ENCODE results near the gene RNF168. TPM values are rescaled to one million over a fixed set of nuclear protein-coding genes. Genes with fewer than 3 reads are reported as not detected.

The RNF168 gene
- total and polyA plus RNA-seq, 3 experiments from 2014 or later = 12.9 to 31.1 (median 29.8) TPM

- no peaks in the 10 kb centered on the region for H3K36me3 Mint-ChIP-seq
- H3K27me3 Mint-ChIP-seq = peaks cover 4 to 24% of the 10 kb centered on the region in 2 donors
- no peak overlapping the region for H3K4me3 Mint-ChIP-seq
- no peaks in the 10 kb centered on the region for H3K27me3 ChIP-seq (ENCODE audit: insufficient read depth, low read length, poor library complexity, severe bottlenecking)
- H3K36me3 ChIP-seq (ENCODE audit: insufficient read depth, low read length) = no peaks in the 10 kb centered on the region
- H3K27ac ChIP-seq (ENCODE audit: low read depth, low read length) = no peak overlapping the region
- ChIA-PET POLR2A (no interaction called here), CTCF (interaction anchor here (1.9 kb wide), 1 partner anchor 13 kb away, joined by 9 read pairs; no protein-coding TSS in a partner anchor)
- H3K27ac Mint-ChIP-seq = no peak overlapping the region
- H3K9me3 Mint-ChIP-seq = no peaks in the 10 kb centered on the region
- H3K4me3 ChIP-seq (ENCODE audit: low read length) = no peak overlapping the region
- H3K9me3 ChIP-seq (ENCODE audit: low read length) = no peaks in the 10 kb centered on the region
- peaks cover 0 to 4% (median 0%) of the 10 kb centered on the region in 3 donors for H3K4me1 Mint-ChIP-seq
- DNase-seq = no peak
- no peaks in the 10 kb centered on the region for H3K4me1 ChIP-seq (ENCODE audit: insufficient read depth, low read length)
Measured at GRCh38 chr3:196541684-196542445, 38.3 kb upstream of the RNF168 start.

GRCh38 chr3:196537319-196537984 lies 33.9 kb upstream of the RNF168 start:
- no peaks in the 10 kb centered on the region for H3K36me3 Mint-ChIP-seq

DNA sequence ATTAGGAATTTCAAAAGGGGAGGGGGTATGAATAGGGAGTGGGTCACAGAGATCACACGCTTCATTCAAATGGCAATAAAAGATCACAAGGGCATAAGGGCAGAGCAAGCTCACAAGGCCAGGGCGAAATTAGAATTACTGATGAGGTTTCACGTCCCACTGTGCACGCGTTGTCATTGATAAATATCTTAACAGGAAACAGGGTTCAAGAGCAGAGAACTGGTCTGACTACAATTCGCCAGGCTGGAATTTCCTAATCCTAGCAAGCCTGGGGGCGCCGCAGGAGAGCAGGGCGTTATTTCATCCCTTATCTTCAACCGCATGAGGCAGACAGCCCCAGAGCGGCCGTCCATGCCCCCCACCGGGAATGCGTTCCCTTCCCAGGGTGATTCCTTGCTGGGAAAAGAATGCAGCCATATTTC lies 29.7 kb upstream of the RNF168 start:
- CTCF ChIA-PET = interaction anchor here (0.8 kb wide), 1 partner anchor 10 kb away, joined by 3 read pairs; no protein-coding TSS in a partner anchor
- Mint-ChIP-seq H3K27ac (no peak overlapping the region), H3K4me1 (peaks cover 1 to 6% (median 4%) of the 10 kb centered on the region in 3 donors), H3K27me3 (peaks cover 14 to 35% of the 10 kb centered on the region in 2 donors), H3K36me3 (no peaks in the 10 kb centered on the region), H3K4me3 (no peak overlapping the region), H3K9me3 (peaks cover 0 to 4% (median 1%) of the 10 kb centered on the region in 5 donors)
- no peak overlapping the region for H3K27ac ChIP-seq (ENCODE audit: low read depth, low read length)
- no peaks in the 10 kb centered on the region for H3K27me3 ChIP-seq (ENCODE audit: insufficient read depth, low read length, poor library complexity, severe bottlenecking)
- no peaks in the 10 kb centered on the region for H3K4me1 ChIP-seq (ENCODE audit: insufficient read depth, low read length)
- DNase-seq = no peak
- POLR2A ChIA-PET = no interaction called here
- H3K36me3 ChIP-seq (ENCODE audit: insufficient read depth, low read length) = no peaks in the 10 kb centered on the region
- H3K9me3 ChIP-seq (ENCODE audit: low read length) = no peaks in the 10 kb centered on the region
- no peak overlapping the region for H3K4me3 ChIP-seq (ENCODE audit: low read length)

More at GRCh38 chr3:196537319-196537984, 33.9 kb upstream of the RNF168 start:
- Mint-ChIP-seq H3K27me3 (peaks cover 6 to 25% of the 10 kb centered on the region in 2 donors), H3K4me3 (no peak overlapping the region), H3K27ac (no peak overlapping the region), H3K4me1 (peaks cover 0 to 4% (median 0%) of the 10 kb centered on the region in 3 donors), H3K9me3 (no peaks in the 10 kb centered on the region)
- Histone ChIP-seq H3K27me3 (ENCODE audit: insufficient read depth, low read length, poor library complexity, severe bottlenecking) (no peaks in the 10 kb centered on the region), H3K9me3 (ENCODE audit: low read length) (no peaks in the 10 kb centered on the region), H3K4me3 (ENCODE audit: low read length) (no peak overlapping the region), H3K4me1 (ENCODE audit: insufficient read depth, low read length) (no peaks in the 10 kb centered on the region), H3K27ac (ENCODE audit: low read depth, low read length) (no peak overlapping the region), H3K36me3 (ENCODE audit: insufficient read depth, low read length) (no peaks in the 10 kb centered on the region)
- ChIA-PET POLR2A (no interaction called here), CTCF (interaction anchor here (0.8 to 1.7 kb wide), 6 partner anchors 8 to 147 kb away, joined by 3 to 7 read pairs (median 4); no protein-coding TSS in a partner anchor)
- DNase-seq = peak; percentile 29 to 71 (median 54)

DNA sequence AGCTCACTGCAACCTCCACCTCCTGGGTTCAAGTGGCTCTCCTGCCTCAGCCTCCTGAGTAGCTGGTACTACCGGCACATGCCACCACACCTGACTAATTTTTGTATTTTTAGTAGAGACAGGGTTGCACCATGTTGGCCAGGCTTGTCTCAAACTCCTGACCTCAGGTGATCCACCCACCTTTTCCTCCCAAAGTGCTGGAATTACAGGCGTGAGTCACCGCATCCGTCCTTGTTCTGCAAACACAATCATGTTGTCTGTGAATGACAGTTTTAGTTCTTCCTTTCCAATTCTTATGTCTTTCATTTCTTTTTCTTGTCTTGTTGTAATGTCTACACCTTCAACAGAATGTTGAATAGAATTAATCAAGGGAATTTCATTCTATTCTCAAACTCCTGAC lies 27.9 kb upstream of the RNF168 start:
- H3K9me3 Mint-ChIP-seq = peaks cover 0 to 4% (median 1%) of the 10 kb centered on the region in 5 donors
- DNase-seq = no peak
- Histone ChIP-seq H3K9me3 (ENCODE audit: low read length) (no peaks in the 10 kb centered on the region), H3K27me3 (ENCODE audit: insufficient read depth, low read length, poor library complexity, severe bottlenecking) (no peaks in the 10 kb centered on the region), H3K4me3 (ENCODE audit: low read length) (no peak overlapping the region), H3K36me3 (ENCODE audit: insufficient read depth, low read length) (no peaks in the 10 kb centered on the region), H3K4me1 (ENCODE audit: insufficient read depth, low read length) (no peaks in the 10 kb centered on the region), H3K27ac (ENCODE audit: low read depth, low read length) (no peak overlapping the region)
- H3K4me1 Mint-ChIP-seq = peaks cover 0 to 9% (median 1%) of the 10 kb centered on the region in 3 donors
- H3K36me3 Mint-ChIP-seq = no peaks in the 10 kb centered on the region
- H3K27ac Mint-ChIP-seq = no peak overlapping the region
- H3K4me3 Mint-ChIP-seq = peak overlapping the region in 1 of 7 donors; percentile 9
- peaks cover 12 to 30% of the 10 kb centered on the region in 2 donors for H3K27me3 Mint-ChIP-seq
- POLR2A ChIA-PET = no interaction called here
- CTCF ChIA-PET = no interaction called here

DNA sequence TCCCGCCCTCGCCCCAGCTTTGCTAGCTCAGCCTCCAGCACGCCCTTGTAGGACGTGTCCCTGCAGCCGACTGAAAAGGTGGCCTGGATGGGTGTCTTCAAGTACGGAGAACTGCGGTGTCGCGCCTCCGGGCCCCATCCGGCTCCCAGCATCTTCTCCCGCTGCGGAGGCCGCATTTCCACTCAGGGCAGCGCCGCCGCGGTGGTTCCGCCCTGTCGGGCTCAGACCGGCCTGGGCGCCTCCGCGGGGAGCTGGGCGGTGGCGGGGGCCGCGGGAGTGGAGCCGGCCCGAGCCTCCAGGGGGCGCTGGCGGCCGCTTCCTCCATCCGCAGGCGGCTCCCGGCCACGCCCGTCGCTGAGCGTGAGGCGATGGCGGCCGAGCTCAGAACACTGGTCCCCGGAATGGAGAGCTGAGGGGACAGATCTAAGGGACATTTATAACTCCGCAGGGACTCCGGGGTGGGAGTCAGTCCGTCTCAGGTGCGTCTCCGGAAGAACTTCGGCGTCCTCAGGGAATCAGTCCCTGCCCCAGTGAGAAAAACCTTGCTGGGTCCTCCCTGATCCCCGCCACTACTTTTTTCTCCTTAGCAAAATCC lies 25.2 kb upstream of the RNF168 start:
- ChIA-PET POLR2A (interaction anchor here (1.0 kb wide), 1 partner anchor 441 kb away, joined by 3 read pairs; no protein-coding TSS in a partner anchor), CTCF (interaction anchor here (0.7 to 1.8 kb wide), 17 partner anchors 8 to 276 kb away, joined by 3 to 9 read pairs (median 3); partner anchors contain the start of gene FBXO45)
- Mint-ChIP-seq H3K9me3 (peaks cover 0 to 4% (median 1%) of the 10 kb centered on the region in 5 donors), H3K27me3 (peaks cover 14 to 33% of the 10 kb centered on the region in 2 donors), H3K4me3 (peak overlapping the region in 6 of 7 donors; percentile 38 to 83 (median 54)), H3K36me3 (no peaks in the 10 kb centered on the region), H3K4me1 (peaks cover 0 to 9% (median 1%) of the 10 kb centered on the region in 3 donors), H3K27ac (no peak overlapping the region)
- peak; percentile 45 to 73 (median 68) for DNase-seq
- Histone ChIP-seq H3K27me3 (ENCODE audit: insufficient read depth, low read length, poor library complexity, severe bottlenecking) (no peaks in the 10 kb centered on the region), H3K36me3 (ENCODE audit: insufficient read depth, low read length) (no peaks in the 10 kb centered on the region), H3K27ac (ENCODE audit: low read depth, low read length) (peak overlapping the region; percentile 24), H3K4me3 (ENCODE audit: low read length) (peak overlapping the region; percentile 56), H3K4me1 (ENCODE audit: insufficient read depth, low read length) (no peaks in the 10 kb centered on the region), H3K9me3 (ENCODE audit: low read length) (no peaks in the 10 kb centered on the region)

- Mint-ChIP-seq H3K9me3 (peaks cover 12 to 21% (median 16%) of the 10 kb centered on the region in 5 donors), H3K27ac (no peak overlapping the region), H3K4me1 (peaks cover 0 to 9% (median 1%) of the 10 kb centered on the region in 3 donors), H3K36me3 (peaks cover 0 to 12% (median 3%) of the 10 kb centered on the region in 3 donors), H3K4me3 (no peak overlapping the region), H3K27me3 (peaks cover 5 to 12% of the 10 kb centered on the region in 2 donors)
- Histone ChIP-seq H3K9me3 (ENCODE audit: low read length) (peaks cover 4% of the 10 kb centered on the region), H3K4me1 (ENCODE audit: insufficient read depth, low read length) (no peaks in the 10 kb centered on the region), H3K27ac (ENCODE audit: low read depth, low read length) (no peak overlapping the region), H3K27me3 (ENCODE audit: insufficient read depth, low read length, poor library complexity, severe bottlenecking) (no peaks in the 10 kb centered on the region), H3K4me3 (ENCODE audit: low read length) (no peak overlapping the region), H3K36me3 (ENCODE audit: insufficient read depth, low read length) (no peaks in the 10 kb centered on the region)
- CTCF ChIA-PET = interaction anchor here (0.6 to 1.5 kb wide), 3 partner anchors 12 to 271 kb away, joined by 3 read pairs; no protein-coding TSS in a partner anchor
- POLR2A ChIA-PET = no interaction called here
- no peak for DNase-seq
Measured at GRCh38 chr3:196525141-196525540, 21.6 kb upstream of the RNF168 start.

DNA sequence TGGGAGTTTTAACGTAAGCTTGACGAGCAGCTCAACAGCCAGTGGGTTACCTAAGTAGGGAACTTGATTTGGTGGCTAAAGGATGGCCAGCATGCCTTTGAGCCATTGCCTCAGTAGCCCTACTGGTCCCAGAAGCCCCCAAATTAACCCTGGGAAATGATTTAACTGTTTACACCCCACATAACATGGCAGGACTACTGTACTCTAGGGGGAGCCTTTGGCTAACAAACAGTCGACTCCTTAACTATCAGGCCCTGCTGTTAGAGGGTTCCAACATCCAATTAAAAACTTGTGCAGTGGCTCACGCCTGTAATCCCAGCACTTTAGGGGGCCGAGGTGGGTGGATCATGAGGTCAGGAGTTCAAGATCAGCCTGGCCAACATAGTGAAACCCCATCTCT lies 21.0 kb upstream of the RNF168 start:
- no peak overlapping the region for H3K4me3 ChIP-seq (ENCODE audit: low read length)
- H3K27ac ChIP-seq (ENCODE audit: low read depth, low read length) = no peak overlapping the region
- Mint-ChIP-seq H3K4me3 (no peak overlapping the region), H3K4me1 (peaks cover 0 to 9% (median 1%) of the 10 kb centered on the region in 3 donors), H3K27me3 (peaks cover 5 to 12% of the 10 kb centered on the region in 2 donors), H3K9me3 (peaks cover 18 to 27% (median 22%) of the 10 kb centered on the region in 5 donors), H3K36me3 (peaks cover 0 to 16% (median 5%) of the 10 kb centered on the region in 3 donors), H3K27ac (no peak overlapping the region)
- H3K4me1 ChIP-seq (ENCODE audit: insufficient read depth, low read length) = no peaks in the 10 kb centered on the region
- ChIA-PET POLR2A (no interaction called here), CTCF (interaction anchor here (1.2 to 1.4 kb wide), 2 partner anchors 12 to 18 kb away, joined by 3 read pairs; no protein-coding TSS in a partner anchor)
- H3K36me3 ChIP-seq (ENCODE audit: insufficient read depth, low read length) = no peaks in the 10 kb centered on the region
- peaks cover 10% of the 10 kb centered on the region for H3K9me3 ChIP-seq (ENCODE audit: low read length)
- no peaks in the 10 kb centered on the region for H3K27me3 ChIP-seq (ENCODE audit: insufficient read depth, low read length, poor library complexity, severe bottlenecking)
- no peak for DNase-seq

Data from CD8-positive, alpha-beta memory T cell (primary cell).